Activated naive CD4-positive, alpha-beta T cell treated with Interleukin-2 at 50 U/mL for 16 hours (primary cell): ENCODE data around the gene LPGAT1.

Experiments
- DNase-seq: peaks from one replicate; pipeline ENCODE4 v3.0.0-alpha.2; 2020

LPGAT1 gene

GRCh38 chr1:211828584-211829342, 1.8 kb downstream of the LPGAT1 start:
- DNase-seq: no peak

DNA sequence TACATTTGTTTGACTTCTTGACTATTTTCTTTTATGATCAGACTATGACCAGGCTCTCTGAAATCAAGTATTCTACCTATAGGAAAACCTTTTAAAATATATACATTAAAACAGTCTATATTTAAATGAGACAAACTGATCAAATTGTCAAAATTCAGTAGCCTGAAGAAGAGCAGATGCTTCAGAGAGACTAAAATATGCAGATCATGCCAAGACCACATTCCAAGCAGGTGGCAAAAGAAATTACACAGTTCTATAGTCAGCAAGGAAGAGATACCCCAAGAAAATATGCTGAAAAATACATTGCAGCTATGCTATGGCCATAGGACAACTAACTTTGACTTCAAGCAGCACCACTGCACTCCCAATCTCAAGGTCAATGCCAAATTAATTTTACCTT, 3.5 kb downstream of the LPGAT1 start:
- DNase-seq: no peak

DNA sequence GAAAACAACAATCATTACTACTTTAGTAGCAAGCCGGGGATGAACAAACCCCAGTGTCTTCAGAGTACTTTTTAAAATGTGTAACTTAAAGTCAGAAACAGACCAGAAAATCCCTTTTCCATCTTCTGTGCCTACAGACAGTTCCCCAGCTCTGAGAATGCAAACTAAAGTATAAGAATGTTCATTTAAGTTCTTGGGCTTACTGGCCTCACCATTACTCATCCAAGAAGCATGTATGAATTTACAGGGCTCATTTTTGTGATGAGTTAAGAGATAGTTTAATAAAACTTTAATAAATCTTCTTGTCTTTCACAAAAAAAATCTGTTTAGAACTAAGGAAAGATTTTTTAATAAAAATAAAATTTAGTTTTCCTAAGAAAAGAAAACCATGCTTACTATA, 4.6 kb downstream of the LPGAT1 start:
- DNase-seq: no peak

DNA sequence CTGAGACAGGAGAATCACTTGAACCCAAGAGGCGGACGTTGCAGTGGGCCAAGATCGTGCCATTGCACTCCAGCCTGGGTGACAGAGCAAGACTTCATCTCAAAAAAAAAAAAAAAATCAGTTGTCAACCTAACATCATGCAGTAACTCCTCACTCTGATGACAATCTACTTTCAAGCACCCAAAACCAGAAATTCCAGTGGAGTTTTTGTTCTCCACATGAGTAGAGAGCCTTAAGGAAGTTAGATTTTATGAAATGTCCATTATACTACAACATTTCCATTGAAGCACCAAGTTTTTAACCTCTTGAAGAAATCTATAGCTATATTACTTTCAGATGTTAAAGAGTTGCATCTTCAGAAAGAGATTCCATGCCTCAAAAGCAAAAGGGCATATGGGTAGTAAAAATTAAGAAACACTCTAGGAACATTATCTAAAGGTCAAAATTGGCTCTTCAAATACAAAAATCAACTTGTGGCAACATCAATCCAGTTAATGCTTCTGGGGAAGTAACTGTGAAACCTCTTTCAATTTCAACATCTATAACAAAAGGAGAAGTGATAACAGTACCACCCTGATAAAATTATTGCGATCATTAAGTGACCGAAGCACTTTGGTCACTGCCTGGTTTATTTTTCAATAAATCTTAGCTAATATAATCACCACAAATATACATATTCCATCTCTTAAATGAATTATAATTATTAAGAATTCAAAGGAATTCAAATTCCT, 7.7 kb downstream of the LPGAT1 start:
- DNase-seq: no peak

- no peak for DNase-seq
Observed at GRCh38 chr1:211816586-211816985, 14.0 kb downstream of the LPGAT1 start.

DNA sequence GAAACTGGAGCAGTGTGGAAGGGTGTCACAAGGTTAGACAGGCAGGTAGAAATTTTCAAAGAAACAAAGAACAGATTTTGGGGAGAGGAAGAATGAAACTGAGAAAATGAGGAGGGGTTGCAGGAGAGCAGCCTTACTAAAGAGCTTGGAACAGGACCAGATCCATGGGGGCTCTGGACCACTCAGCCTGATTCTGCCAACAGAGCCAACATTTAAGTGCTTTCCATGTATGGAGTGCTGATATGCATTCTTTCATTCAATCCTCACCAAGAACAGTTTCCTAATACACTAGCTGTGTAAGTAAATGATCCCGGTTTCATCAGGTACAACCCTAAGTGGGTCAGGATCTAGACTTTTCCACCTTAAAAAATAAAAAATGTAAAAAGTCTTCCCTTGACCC, 16.2 kb downstream of the LPGAT1 start:
- no peak for DNase-seq

GRCh38 chr1:211813590-211813989, 17.0 kb downstream of the LPGAT1 start:
- no peak for DNase-seq

GRCh38 chr1:211812584-211812983, 18.0 kb downstream of the LPGAT1 start:
- DNase-seq: no peak

DNA sequence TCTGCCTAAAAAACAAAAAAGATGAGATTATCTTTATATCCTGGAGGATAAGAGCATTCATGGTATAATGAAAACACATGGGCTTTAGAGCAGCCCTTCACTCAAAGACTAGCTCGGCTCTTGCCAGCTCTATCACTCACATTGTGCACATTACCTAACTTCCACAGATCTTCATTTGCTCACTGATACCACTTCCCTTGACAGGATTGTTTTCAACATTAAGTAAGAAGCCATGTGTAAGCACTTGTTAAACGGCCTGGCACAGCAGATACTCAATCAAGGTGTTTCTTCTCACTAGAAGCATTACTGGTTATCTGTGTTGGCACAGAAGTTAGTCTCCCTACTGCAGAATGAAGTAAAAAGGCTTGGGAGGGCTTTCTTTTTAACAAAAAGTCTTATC, 18.7 kb downstream of the LPGAT1 start:
- DNase-seq: no peak

DNA sequence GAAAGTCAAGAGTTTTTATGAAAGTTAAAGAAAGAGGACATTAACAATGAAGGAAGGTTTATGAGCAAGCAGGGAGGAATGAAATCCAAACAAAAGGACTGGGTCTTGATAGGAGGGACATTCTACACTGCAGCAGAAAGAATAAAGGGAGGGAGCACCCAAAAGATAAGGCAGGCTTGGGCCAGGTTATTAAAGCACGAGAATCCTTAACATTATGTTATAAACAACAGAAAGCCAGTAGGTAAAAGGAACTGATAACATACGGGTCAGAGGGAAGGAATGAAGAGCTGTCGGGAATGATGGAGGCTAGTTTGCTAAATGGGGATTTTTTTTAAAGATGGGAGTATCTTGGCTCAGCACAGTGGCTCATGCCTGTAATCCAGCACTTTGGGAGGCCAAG, 19.4 kb downstream of the LPGAT1 start:
- no peak for DNase-seq

GRCh38 chr1:211808475-211808874, 22.1 kb downstream of the LPGAT1 start:
- no peak for DNase-seq

DNA sequence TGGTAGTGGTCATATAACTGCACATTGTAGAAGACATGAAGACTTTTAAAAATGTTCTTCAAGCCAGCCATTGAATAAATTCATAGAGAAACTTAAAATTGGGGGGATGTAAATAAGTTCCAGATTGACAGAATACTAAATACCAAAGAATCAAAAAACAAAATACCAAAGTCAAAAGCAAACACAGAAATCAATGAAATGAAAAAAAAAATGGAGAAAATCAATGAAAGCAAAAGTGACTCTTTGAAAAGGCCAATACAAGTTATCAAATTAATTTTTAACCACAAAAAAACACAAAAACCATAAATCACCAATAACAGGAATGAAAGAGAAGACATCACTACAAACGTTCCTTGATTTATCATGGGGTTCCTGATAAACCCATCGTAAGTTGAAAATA, 25.6 kb downstream of the LPGAT1 start:
- DNase-seq: no peak

DNA sequence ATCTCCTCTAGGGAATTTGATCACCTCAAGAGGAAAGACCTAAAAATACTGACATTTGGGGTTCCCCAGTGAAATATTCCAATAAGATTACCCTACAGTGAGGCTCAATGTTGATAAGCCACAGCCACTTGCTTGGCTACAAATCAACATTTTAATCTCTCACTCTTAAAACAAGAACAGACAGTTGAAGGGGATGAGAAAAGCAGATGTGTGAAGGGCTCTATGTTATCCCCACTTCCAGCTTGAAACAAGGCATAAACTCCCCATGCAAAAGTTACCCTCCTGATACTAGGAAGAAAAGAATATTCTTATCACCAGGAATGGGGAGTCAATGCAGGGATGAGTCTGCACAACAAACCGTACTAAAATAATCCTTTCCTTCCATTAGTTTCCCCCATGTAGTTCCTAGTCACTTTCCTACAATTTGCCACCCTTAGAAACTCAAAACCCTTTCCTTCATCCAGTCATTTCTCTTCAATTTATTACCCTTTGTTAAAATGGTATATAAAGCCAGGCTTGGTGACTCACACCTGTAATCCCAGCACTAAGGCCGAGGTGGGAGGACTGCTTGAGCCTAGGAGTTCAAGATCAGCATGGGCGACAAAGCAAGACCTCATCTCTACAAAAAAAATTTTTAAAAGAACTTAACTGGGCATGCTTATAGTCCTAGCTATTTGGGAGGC, 29.5 kb downstream of the LPGAT1 start:
- DNase-seq: no peak

GRCh38 chr1:211797994-211798393, 32.6 kb downstream of the LPGAT1 start:
- DNase-seq: no peak

DNA sequence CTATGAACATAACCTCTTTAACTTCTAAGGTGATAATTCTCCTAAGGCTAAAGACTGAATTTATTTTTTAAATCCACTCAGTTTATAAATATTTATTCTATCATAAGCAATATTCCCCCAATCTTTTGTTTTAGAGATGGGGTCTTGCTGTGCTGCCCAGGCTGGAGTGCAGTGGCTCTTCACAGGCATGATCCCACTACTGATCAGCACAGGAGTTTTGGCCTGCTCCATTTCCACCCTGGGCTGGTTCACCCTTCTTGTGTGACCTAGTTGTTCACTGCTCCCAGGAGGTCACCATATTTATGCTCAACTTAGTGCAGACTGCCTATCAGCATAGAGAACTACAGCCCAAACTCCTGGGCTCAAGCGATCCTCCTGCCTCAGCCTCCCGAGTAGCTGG, 38.6 kb downstream of the LPGAT1 start:
- DNase-seq: no peak

GRCh38 chr1:211789641-211790464, 40.7 kb downstream of the LPGAT1 start:
- DNase-seq: no peak

DNA sequence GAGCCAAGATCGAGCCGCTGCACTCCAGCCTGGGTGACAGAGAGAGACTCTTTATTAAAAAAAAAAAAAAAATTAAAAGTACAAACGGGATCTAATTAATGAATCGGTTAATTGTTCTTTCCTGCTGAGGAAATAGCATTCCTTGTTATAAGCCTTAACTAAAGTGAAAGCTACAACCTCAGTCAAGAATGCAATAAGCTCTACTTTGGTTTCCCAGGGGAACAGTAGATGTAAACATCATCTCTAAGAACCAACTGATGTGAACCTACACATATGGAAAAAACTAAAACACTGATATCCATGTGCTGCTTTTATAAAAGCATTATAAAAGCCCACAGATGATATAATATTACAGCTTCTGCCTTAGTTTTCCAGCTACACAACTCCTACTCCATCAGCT, 41.9 kb downstream of the LPGAT1 start:
- no peak for DNase-seq

GRCh38 chr1:211783897-211784296, 46.7 kb downstream of the LPGAT1 start:
- no peak for DNase-seq

- no peak for DNase-seq
Observed at GRCh38 chr1:211783266-211783665, 47.3 kb downstream of the LPGAT1 start.

DNA sequence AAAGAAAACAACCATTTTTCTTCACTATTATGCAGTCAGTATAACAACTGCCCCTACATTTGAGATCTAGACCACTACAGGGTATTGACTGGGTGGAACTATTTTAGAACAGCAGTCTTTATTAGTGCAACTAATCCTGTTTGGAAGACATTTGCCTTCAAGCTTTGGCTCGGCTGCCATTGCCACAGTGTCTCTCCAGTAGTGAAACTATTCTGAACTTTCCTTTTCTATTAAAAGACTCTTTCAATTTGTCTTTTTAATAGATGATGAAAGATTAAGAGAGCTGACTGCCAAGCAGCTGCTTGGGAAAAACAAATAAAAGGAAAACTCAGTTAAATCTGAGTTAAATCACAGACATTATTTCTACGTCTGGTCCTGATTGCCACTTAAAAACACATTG, 49.3 kb downstream of the LPGAT1 start:
- DNase-seq: no peak

GRCh38 chr1:211775170-211775569, 55.4 kb downstream of the LPGAT1 start:
- DNase-seq: no peak

DNA sequence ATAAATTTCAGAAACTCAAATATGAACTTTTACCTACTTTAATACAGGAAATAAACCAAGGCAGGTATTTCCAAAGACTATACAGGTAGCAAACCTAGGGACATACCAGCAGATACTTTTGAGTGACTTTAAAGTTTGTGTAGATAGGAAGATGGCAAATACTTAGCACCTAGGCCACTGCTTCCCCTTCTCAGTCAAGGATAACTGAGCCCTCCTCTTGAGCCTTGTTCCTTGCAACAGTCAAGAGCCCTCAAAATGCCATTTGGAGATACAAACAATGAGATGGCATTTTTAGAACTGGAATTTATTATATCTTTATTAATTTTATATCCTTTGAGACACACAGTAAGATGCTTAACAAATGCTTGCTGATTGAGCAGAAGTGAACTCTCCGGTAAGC, 65.9 kb downstream of the LPGAT1 start:
- no peak for DNase-seq

DNA sequence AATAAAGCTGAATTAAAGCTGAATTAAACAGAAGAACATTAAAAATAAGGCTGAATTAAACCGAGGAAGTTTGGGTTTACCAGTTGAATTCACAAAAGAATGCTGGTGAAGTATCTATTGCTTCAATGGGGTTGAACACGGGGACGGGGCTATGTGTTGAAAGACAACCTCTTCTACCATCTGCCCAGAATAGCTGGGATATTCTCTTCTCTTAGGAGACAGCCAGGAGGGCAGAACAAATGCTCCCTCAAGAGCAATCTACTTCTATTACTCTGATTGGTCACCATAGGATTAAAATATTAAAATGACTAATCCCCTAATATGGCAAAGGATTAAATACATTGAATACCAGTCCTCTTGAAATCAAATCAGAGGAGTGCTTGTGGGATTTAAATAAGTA, 68.4 kb downstream of the LPGAT1 start:
- no peak for DNase-seq
